ENCODE measurements around the gene MPHOSPH9.

GRCh38 chr12:123164710-123165261 is 68.2 kb downstream of the MPHOSPH9 start:
- TF ChIP-seq CTCF (IDR thresholded peaks at IDR 0.05) (no peak), POLR2A (IDR thresholded peaks at IDR 0.05) (no peak)

Measured in suprapubic skin (tissue), 3 donors.